ENCODE results near the gene PLPPR4. TPM values are rescaled to one million over a fixed set of nuclear protein-coding genes. Genes with fewer than 3 reads are reported as not detected.
A peak's percentile ranks its signal among the peaks of the same experiment; 100 is the strongest.

PLPPR4 gene
- total and polyA plus RNA-seq, 9 donors = 5.6 to 10.0 (median 6.7) TPM

DNA sequence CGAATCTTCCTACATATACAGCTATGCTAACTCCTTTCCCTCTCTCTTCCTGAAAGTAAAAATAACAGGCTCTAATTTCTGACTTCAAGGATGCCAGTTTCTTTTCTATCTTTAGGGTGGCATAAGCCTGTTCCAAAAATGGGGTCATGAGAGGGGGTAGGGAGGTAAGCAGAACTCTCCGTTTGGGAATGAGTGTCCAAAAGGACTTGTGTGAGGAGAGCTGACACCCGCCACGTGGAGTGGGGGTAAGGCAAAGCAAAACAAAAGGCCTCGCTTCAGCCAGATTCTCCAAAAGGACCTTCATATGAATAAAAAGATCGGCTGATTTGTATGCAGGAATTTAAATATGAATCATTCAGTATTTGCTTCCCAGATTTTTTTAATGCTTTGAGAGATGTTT lies 28.6 kb downstream of the PLPPR4 start:
- H3K27ac ChIP-seq (ENCODE audit: low read length) = no peak overlapping the region
- WGBS (ENCODE audit: insufficient coverage) = 70% methylated on average over 4 of the region's 6 CpGs
- H3K27me3 ChIP-seq (ENCODE audit: control insufficient read depth, insufficient read depth, low read length) = no peaks in the 10 kb centered on the region
- no peaks in the 10 kb centered on the region for H3K4me1 ChIP-seq (ENCODE audit: control insufficient read depth, insufficient read depth, low read length)
- no peaks in the 10 kb centered on the region for H3K36me3 ChIP-seq (ENCODE audit: control insufficient read depth, insufficient read depth, low read length)
- H3K9me3 ChIP-seq (replicated peaks; ENCODE audit: control insufficient read depth, low read depth, low read length) = no peaks in the 10 kb centered on the region
- no peak overlapping the region for H3K4me3 ChIP-seq (ENCODE audit: low read length)
- DNase-seq = peak; percentile 6

DNA sequence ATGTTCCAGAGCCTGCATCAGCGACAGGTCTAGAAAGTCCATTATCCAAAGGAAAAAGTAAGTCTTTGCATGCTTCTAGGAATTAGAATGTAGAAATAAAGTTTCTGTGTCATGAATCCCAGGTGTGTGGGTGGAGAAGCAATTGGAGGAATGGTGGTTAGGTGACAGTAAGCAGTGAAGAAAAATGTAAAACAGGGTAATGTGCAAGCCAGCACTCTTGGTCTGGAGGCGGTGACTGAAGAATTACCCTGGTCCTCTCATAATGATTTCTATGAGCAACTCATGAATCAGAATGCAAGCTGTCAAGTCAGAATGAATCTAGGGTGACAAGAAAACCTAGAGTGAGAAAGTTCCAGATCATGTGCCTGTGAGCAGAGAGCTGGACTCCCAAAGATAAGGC lies 33.6 kb downstream of the PLPPR4 start:
- Histone ChIP-seq H3K4me3 (ENCODE audit: low read length) (no peak overlapping the region), H3K27me3 (ENCODE audit: control insufficient read depth, insufficient read depth, low read length) (no peaks in the 10 kb centered on the region), H3K27ac (ENCODE audit: low read length) (no peak overlapping the region), H3K9me3 (replicated peaks; ENCODE audit: control insufficient read depth, low read depth, low read length) (no peaks in the 10 kb centered on the region), H3K36me3 (ENCODE audit: control insufficient read depth, insufficient read depth, low read length) (no peaks in the 10 kb centered on the region), H3K4me1 (ENCODE audit: control insufficient read depth, insufficient read depth, low read length) (no peaks in the 10 kb centered on the region)
- WGBS (ENCODE audit: insufficient coverage) = no CpG with 5 or more reads among the region's 2 CpGs
- DNase-seq = no peak

DNA sequence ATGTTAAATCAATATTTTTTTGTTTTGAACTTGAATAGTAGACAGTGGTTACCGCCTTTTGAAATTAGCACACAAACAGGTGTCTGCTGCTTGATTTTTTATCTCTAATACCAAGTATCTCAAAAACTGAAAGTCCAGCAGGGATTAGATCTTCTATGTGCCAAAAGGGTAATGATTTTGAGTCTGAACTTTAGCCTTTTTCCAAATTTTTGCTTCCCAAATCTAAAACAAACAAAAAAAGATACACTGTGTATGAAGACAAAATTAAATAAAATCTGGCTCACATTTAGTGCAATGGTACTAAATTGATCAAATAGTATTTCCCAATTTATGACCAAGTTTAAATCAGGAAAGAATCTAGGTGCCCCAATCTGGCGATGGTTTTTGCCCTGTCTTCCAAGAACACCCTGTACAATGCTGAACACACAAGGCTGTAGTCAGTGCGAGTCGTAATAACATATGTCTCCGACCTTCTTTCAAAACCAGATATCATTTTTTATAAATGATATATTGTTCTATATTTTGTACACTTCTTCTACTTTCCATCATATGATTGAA lies 40.5 kb downstream of the PLPPR4 start:
- Histone ChIP-seq H3K27me3 (ENCODE audit: control insufficient read depth, insufficient read depth, low read length) (no peaks in the 10 kb centered on the region), H3K36me3 (ENCODE audit: control insufficient read depth, insufficient read depth, low read length) (no peaks in the 10 kb centered on the region), H3K4me3 (ENCODE audit: low read length) (no peak overlapping the region), H3K4me1 (ENCODE audit: control insufficient read depth, insufficient read depth, low read length) (no peaks in the 10 kb centered on the region), H3K27ac (ENCODE audit: low read length) (no peak overlapping the region), H3K9me3 (replicated peaks; ENCODE audit: control insufficient read depth, low read depth, low read length) (no peaks in the 10 kb centered on the region)
- DNase-seq = no peak
- no CpG with 5 or more reads among the region's 5 CpGs for WGBS (ENCODE audit: insufficient coverage)

DNA sequence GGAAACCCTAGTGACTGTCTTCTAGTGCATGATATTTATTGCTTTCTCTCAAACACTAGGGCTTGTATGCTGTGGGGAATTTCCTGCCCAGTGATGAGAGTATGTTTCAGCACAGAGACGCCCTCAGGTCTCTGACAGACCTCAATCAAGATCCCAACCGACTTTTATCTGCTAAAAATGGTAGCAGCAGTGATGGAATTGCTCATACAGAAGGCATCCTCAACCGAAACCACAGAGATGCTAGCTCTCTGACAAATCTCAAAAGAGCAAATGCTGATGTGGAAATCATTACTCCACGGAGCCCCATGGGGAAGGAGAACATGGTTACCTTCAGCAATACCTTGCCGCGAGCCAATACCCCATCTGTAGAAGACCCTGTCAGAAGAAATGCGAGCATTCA lies 41.3 kb downstream of the PLPPR4 start:
- H3K4me3 ChIP-seq (ENCODE audit: low read length) = no peak overlapping the region
- no peaks in the 10 kb centered on the region for H3K9me3 ChIP-seq (replicated peaks; ENCODE audit: control insufficient read depth, low read depth, low read length)
- H3K27ac ChIP-seq (ENCODE audit: low read length) = no peak overlapping the region
- 94% methylated on average over 5 of the region's 7 CpGs for WGBS (ENCODE audit: insufficient coverage)
- no peaks in the 10 kb centered on the region for H3K4me1 ChIP-seq (ENCODE audit: control insufficient read depth, insufficient read depth, low read length)
- H3K36me3 ChIP-seq (ENCODE audit: control insufficient read depth, insufficient read depth, low read length) = no peaks in the 10 kb centered on the region
- H3K27me3 ChIP-seq (ENCODE audit: control insufficient read depth, insufficient read depth, low read length) = no peaks in the 10 kb centered on the region
- DNase-seq = no peak

DNA sequence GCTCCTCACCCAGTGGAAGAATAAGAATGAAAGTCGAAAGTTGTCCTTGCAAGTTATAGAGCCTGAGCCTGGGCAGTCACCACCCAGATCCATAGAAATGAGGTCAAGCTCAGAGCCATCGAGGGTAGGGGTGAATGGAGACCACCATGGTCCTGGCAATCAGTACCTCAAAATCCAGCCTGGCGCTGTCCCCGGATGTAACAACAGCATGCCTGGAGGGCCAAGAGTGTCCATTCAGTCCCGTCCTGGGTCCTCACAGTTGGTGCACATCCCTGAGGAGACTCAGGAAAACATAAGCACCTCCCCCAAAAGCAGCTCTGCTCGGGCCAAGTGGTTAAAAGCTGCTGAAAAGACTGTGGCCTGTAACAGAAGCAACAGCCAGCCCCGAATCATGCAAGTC lies 41.8 kb downstream of the PLPPR4 start:
- Histone ChIP-seq H3K4me1 (ENCODE audit: control insufficient read depth, insufficient read depth, low read length) (no peaks in the 10 kb centered on the region), H3K27ac (ENCODE audit: low read length) (no peak overlapping the region), H3K9me3 (replicated peaks; ENCODE audit: control insufficient read depth, low read depth, low read length) (no peaks in the 10 kb centered on the region), H3K36me3 (ENCODE audit: control insufficient read depth, insufficient read depth, low read length) (no peaks in the 10 kb centered on the region), H3K4me3 (ENCODE audit: low read length) (no peak overlapping the region), H3K27me3 (ENCODE audit: control insufficient read depth, insufficient read depth, low read length) (no peaks in the 10 kb centered on the region)
- no peak for DNase-seq
- 89% methylated on average over 7 of the region's 7 CpGs for WGBS (ENCODE audit: insufficient coverage)

DNA sequence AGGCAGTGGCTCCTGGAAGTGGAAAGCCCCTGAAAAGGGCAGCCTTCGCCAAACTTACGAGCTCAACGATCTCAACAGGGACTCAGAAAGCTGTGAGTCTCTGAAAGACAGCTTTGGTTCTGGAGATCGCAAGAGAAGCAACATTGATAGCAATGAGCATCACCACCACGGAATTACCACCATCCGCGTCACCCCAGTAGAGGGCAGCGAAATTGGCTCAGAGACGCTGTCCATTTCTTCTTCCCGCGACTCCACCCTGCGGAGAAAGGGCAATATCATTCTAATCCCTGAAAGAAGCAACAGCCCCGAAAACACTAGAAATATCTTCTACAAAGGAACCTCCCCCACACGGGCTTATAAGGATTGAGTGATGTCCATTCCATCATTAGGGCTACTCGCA lies 42.4 kb downstream of the PLPPR4 start:
- Histone ChIP-seq H3K4me1 (ENCODE audit: control insufficient read depth, insufficient read depth, low read length) (no peaks in the 10 kb centered on the region), H3K27me3 (ENCODE audit: control insufficient read depth, insufficient read depth, low read length) (no peaks in the 10 kb centered on the region), H3K36me3 (ENCODE audit: control insufficient read depth, insufficient read depth, low read length) (no peaks in the 10 kb centered on the region), H3K27ac (ENCODE audit: low read length) (no peak overlapping the region), H3K9me3 (replicated peaks; ENCODE audit: control insufficient read depth, low read depth, low read length) (no peaks in the 10 kb centered on the region), H3K4me3 (ENCODE audit: low read length) (no peak overlapping the region)
- WGBS (ENCODE audit: insufficient coverage) = 90% methylated on average over 14 of the region's 15 CpGs
- no peak for DNase-seq

DNA sequence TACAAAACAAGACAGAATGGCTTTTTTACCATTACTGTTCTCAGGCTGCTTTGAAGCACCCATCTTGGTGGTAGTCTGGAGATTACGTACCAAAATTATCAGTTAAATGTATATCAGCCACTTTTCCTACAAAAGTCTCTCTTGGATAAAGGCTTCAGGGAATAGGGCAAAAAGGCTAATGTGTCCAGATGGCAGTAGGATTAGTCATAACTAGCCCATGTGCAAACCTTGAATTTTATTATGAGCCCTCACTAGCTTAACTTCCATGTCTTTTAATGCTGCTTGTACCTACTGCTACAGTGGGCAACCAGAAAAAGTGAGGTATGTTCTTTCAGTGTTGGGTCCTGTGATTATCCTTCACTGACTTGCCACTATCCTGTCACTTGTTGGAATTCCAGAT lies 51.0 kb downstream of the PLPPR4 start:
- DNase-seq = no peak
- Histone ChIP-seq H3K4me3 (ENCODE audit: low read length) (no peak overlapping the region), H3K36me3 (ENCODE audit: control insufficient read depth, insufficient read depth, low read length) (no peaks in the 10 kb centered on the region), H3K27me3 (ENCODE audit: control insufficient read depth, insufficient read depth, low read length) (no peaks in the 10 kb centered on the region), H3K4me1 (ENCODE audit: control insufficient read depth, insufficient read depth, low read length) (no peaks in the 10 kb centered on the region), H3K27ac (ENCODE audit: low read length) (no peak overlapping the region), H3K9me3 (replicated peaks; ENCODE audit: control insufficient read depth, low read depth, low read length) (no peaks in the 10 kb centered on the region)
- no CpG with 5 or more reads among the region's 1 CpG for WGBS (ENCODE audit: insufficient coverage)

DNA sequence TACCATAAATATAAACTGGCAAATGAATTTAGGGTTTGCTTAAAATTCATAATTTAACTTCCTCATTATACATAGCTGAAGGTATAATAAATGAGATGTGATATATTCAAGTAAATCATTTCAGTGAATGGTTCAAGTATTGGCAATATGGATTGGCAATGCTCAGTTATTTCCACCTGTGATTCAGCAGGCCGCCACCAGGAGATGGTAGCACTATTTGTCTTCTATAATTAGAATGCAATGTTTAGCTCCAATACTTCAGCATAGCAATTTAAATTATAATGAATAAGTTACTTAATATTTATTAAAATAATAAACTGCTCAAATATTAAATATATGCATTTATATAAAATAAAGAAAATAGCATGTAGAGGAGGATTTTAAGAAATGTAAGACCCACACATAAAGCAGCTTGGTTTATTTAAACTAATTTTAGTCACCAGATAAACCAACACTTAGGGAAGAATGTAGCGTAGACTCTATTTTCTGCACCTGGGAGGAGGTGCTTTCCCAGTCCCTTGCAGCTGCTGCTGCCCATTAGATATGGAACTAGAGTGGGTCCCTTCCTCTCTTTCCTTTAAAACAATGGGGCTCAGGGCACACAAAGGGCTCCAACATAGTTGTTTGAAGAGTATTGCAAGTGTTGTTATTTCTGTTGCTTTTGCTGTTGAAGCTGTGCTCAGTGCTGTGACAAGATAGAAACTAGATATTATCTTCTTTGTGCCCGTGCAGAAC lies 62.1 kb downstream of the PLPPR4 start:
- Histone ChIP-seq H3K9me3 (replicated peaks; ENCODE audit: control insufficient read depth, low read depth, low read length) (no peaks in the 10 kb centered on the region), H3K27me3 (ENCODE audit: control insufficient read depth, insufficient read depth, low read length) (no peaks in the 10 kb centered on the region), H3K4me1 (ENCODE audit: control insufficient read depth, insufficient read depth, low read length) (peaks cover 2% of the 10 kb centered on the region), H3K36me3 (ENCODE audit: control insufficient read depth, insufficient read depth, low read length) (no peaks in the 10 kb centered on the region), H3K27ac (ENCODE audit: low read length) (no peak overlapping the region), H3K4me3 (ENCODE audit: low read length) (no peak overlapping the region)
- peak; percentile 17 for DNase-seq
- WGBS (ENCODE audit: insufficient coverage) = no CpG with 5 or more reads among the region's 3 CpGs

DNA sequence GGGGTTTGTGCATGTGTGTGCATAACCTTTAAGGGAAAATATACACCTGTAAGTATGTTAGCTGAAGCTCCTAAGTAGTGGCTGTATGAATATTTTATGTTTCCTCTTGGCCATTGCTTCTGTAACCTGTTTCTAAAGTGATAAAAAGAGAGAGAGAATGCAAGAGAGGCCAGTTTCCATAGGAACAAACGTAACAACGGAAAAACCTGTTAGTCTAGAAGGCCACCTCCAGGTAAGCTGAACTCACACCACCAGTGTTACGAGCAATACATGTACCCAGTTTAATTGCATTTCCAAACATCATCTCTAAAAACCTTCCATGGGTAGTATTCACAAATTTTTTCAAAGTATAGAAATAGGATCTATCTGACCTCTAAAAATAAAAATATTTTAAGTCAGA lies 63.1 kb downstream of the PLPPR4 start:
- no peaks in the 10 kb centered on the region for H3K9me3 ChIP-seq (replicated peaks; ENCODE audit: control insufficient read depth, low read depth, low read length)
- WGBS (ENCODE audit: insufficient coverage) = 60% methylated on average over 1 of the region's 3 CpGs
- H3K36me3 ChIP-seq (ENCODE audit: control insufficient read depth, insufficient read depth, low read length) = no peaks in the 10 kb centered on the region
- no peak for DNase-seq
- no peak overlapping the region for H3K27ac ChIP-seq (ENCODE audit: low read length)
- no peak overlapping the region for H3K4me3 ChIP-seq (ENCODE audit: low read length)
- H3K4me1 ChIP-seq (ENCODE audit: control insufficient read depth, insufficient read depth, low read length) = peaks cover 2% of the 10 kb centered on the region
- no peaks in the 10 kb centered on the region for H3K27me3 ChIP-seq (ENCODE audit: control insufficient read depth, insufficient read depth, low read length)

DNA sequence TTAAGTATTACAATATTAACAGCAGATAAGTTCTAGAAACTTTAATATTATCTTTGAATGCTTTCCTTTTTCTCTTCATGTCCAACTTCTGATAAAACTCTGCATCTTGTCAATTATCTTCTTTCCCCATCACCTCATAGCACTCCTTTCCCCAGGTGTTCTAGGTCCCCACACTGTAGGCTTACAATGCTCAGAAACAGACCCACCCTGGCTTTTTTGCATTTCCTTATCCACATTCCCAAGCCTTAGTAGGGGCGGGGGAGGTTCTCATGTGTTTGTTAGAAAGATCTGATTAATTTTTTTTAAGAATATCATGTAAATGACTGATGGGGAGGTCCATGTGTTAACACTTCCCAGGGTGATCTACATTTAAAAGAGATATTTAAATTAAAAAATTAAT lies 63.9 kb downstream of the PLPPR4 start:
- Histone ChIP-seq H3K27me3 (ENCODE audit: control insufficient read depth, insufficient read depth, low read length) (no peaks in the 10 kb centered on the region), H3K9me3 (replicated peaks; ENCODE audit: control insufficient read depth, low read depth, low read length) (no peaks in the 10 kb centered on the region), H3K4me3 (ENCODE audit: low read length) (no peak overlapping the region), H3K27ac (ENCODE audit: low read length) (no peak overlapping the region), H3K36me3 (ENCODE audit: control insufficient read depth, insufficient read depth, low read length) (no peaks in the 10 kb centered on the region), H3K4me1 (ENCODE audit: control insufficient read depth, insufficient read depth, low read length) (peaks cover 2% of the 10 kb centered on the region)
- WGBS (ENCODE audit: insufficient coverage) = no CpG with 5 or more reads among the region's 1 CpG
- no peak for DNase-seq

DNA sequence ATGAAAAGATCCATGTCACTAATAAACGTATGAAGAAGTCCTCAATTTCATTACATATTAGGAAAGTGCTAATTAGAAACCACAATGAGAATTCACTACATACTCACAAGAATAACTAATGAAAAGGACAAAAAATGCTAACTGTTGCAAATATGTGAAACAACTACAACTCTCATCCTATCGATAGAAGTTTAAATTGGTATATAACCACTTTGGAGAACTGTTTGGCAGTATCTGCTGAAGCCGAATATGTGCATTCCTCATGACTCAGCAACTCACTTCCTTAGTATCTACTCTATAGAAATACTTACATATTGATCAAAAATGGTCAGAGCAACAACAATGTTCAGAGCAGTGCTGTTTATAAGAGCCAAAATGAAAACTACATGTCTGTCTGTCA lies 66.8 kb downstream of the PLPPR4 start:
- H3K4me3 ChIP-seq (ENCODE audit: low read length) = no peak overlapping the region
- no peak for DNase-seq
- H3K36me3 ChIP-seq (ENCODE audit: control insufficient read depth, insufficient read depth, low read length) = no peaks in the 10 kb centered on the region
- no peaks in the 10 kb centered on the region for H3K9me3 ChIP-seq (replicated peaks; ENCODE audit: control insufficient read depth, low read depth, low read length)
- H3K27me3 ChIP-seq (ENCODE audit: control insufficient read depth, insufficient read depth, low read length) = no peaks in the 10 kb centered on the region
- no CpG with 5 or more reads among the region's 3 CpGs for WGBS (ENCODE audit: insufficient coverage)
- peaks cover 2% of the 10 kb centered on the region for H3K4me1 ChIP-seq (ENCODE audit: control insufficient read depth, insufficient read depth, low read length)
- no peak overlapping the region for H3K27ac ChIP-seq (ENCODE audit: low read length)
